SK-N-SH (cell line): Measurements from ENCODE around the gene ARPC5L. TPM values are rescaled to one million over a fixed set of nuclear protein-coding genes. Genes with fewer than 3 reads are reported as not detected.

Source experiments
- CTCF ChIA-PET: fragments of 300-600, 350-600 bp; formaldehyde crosslinking; extraction: SDS; loops from one replicate; lab custom pipeline; 2021; lab: Yijun Ruan, JAX
- POLR2A ChIA-PET: fragments of 350-600 bp; sonication (Branson Sonifier 250); formaldehyde crosslinking; extraction: SDS; loops from one replicate; lab custom pipeline; 2020; ENCODE audit warnings: antibody characterized with exemption, inconsistent platforms; lab: Yijun Ruan, JAX
- DNase-seq: peaks from one replicate; pipeline ENCODE4 v3.0.0; 2012
- H2AFZ ChIP-seq: fragments of 200-600 bp; sonication (generic); 2 replicates; pipeline ENCODE4 v1.8.1; 2016; ENCODE audit warnings: antibody characterized with exemption, mild to moderate bottlenecking, low read depth
- H3F3A ChIP-seq: fragments of 200-600 bp; sonication (generic); replicated peaks from 2 replicates; pipeline ENCODE3; 2016; ENCODE audit warnings: antibody characterized with exemption, mild to moderate bottlenecking; ENCODE audit not compliant: insufficient read depth
- H3K27ac ChIP-seq, 2 experiments: fragments of 200-500 bp in 1 of 2; fragments of 200-600 bp in 1 of 2; sonication (Bioruptor generic) in 1 of 2; sonication (generic), shearing (Covaris generic) in 1 of 2; 2 replicates each; pipeline versions ENCODE4 v1.5.1 to v1.6.1; 2014 to 2016; ENCODE audit warnings: low read depth in 2 of 2, inconsistent platforms in 1 of 2, low read length in 1 of 2, mild to moderate bottlenecking in 1 of 2, mixed read lengths in 1 of 2
- H3K27me3 ChIP-seq: fragments of 200-600 bp; sonication (generic), shearing (Covaris generic); 2 replicates; pipeline ENCODE4 v1.6.1; 2016; ENCODE audit warnings: mixed run types; ENCODE audit not compliant: insufficient read depth
- H3K36me3 ChIP-seq, 2 experiments: fragments of 200-500 bp in 1 of 2; fragments of 200-600 bp in 1 of 2; sonication (Bioruptor generic) in 1 of 2; sonication (generic) in 1 of 2; replicated peaks in 1 of 2; 2 replicates each; pipeline versions ENCODE3 to v1.5.1; 2014 to 2016; ENCODE audit warnings: low read length in 1 of 2, mild to moderate bottlenecking in 1 of 2; ENCODE audit not compliant: insufficient read depth in 2 of 2, control insufficient read depth in 1 of 2
- H3K4me1 ChIP-seq, 2 experiments: fragments of 200-500 bp in 1 of 2; fragments of 200-600 bp in 1 of 2; sonication (Bioruptor generic) in 1 of 2; sonication (generic), shearing (Covaris generic) in 1 of 2; 2 replicates each; pipeline versions ENCODE4 v1.5.1 to v1.6.1; 2014 to 2016; ENCODE audit warnings: low read depth in 1 of 2, low read length in 1 of 2, mixed run types in 1 of 2; ENCODE audit not compliant: insufficient read depth in 2 of 2, control insufficient read depth in 1 of 2
- H3K4me2 ChIP-seq: fragments of 200-600 bp; sonication (generic), shearing (Covaris generic); 2 replicates; pipeline ENCODE4 v1.6.1; 2017; ENCODE audit warnings: mixed run types
- H3K4me3 ChIP-seq, 2 experiments: fragments of 200-500 bp in 1 of 2; fragments of 200-600 bp in 1 of 2; sonication (Bioruptor generic) in 1 of 2; sonication (generic), shearing (Covaris generic) in 1 of 2; 2 replicates each; pipeline versions ENCODE4 v1.5.1 to v1.8.1; 2014 to 2016; ENCODE audit warnings: low read depth in 2 of 2, inconsistent platforms in 1 of 2, low read length in 1 of 2, mild to moderate bottlenecking in 1 of 2, mixed read lengths in 1 of 2, moderate library complexity in 1 of 2
- H3K79me2 ChIP-seq: fragments of 200-600 bp; sonication (generic); 2 replicates; pipeline ENCODE4 v1.8.1; 2017; ENCODE audit warnings: mild to moderate bottlenecking; ENCODE audit not compliant: insufficient read depth
- H3K9ac ChIP-seq: fragments of 200-600 bp; sonication (generic); 2 replicates; pipeline ENCODE4 v1.6.1; 2017; ENCODE audit warnings: mixed run types
- H3K9me2 ChIP-seq: fragments of 200-600 bp; sonication (generic); 2 replicates; pipeline ENCODE4 v1.6.1; 2017; ENCODE audit warnings: mixed run types
- H3K9me3 ChIP-seq: fragments of 200-600 bp; sonication (generic); 2 replicates; pipeline ENCODE4 v1.6.1; 2017; ENCODE audit warnings: mixed run types, mild to moderate bottlenecking, moderate library complexity
- H4K20me1 ChIP-seq: fragments of 200-600 bp; sonication (generic); 2 replicates; pipeline ENCODE4 v1.6.1; 2017; ENCODE audit warnings: mild to moderate bottlenecking, mixed run types; ENCODE audit not compliant: insufficient read depth
- CHD2 ChIP-seq: fragments of 150-350 bp; IDR thresholded peaks from 2 replicates; pipeline ENCODE4 v1.6.1; 2018; ENCODE audit warnings: low read length; ENCODE audit not compliant: partially characterized antibody
- EP300 ChIP-seq, 2 experiments: IDR thresholded peaks; 2 replicates each; pipeline versions ENCODE4 v1.4.0 to v1.6.1; 2012; ENCODE audit warnings: borderline replicate concordance in 1 of 2, low read depth in 1 of 2, low read length in 1 of 2
- FOSL2 ChIP-seq: IDR thresholded peaks from 2 replicates; pipeline ENCODE4 v1.4.0; 2012; ENCODE audit warnings: low read depth, mild to moderate bottlenecking, moderate library complexity, borderline replicate concordance
- GABPA ChIP-seq: IDR thresholded peaks from 2 replicates; pipeline ENCODE4 v1.4.0; 2012; ENCODE audit warnings: low read depth, mild to moderate bottlenecking
- GATA2 ChIP-seq: sonication (generic); formaldehyde crosslinking; IDR thresholded peaks from 2 replicates; pipeline ENCODE4 v1.5.0; 2020; ENCODE audit warnings: mild to moderate bottlenecking, missing genetic modification reagents
- MEF2A ChIP-seq: IDR thresholded peaks from 2 replicates; pipeline ENCODE4 v1.4.0; 2012; ENCODE audit warnings: low read depth, borderline replicate concordance
- NFIC ChIP-seq: IDR thresholded peaks from 2 replicates; pipeline ENCODE4 v1.4.0; 2012; ENCODE audit warnings: borderline replicate concordance
- PBX3 ChIP-seq: IDR thresholded peaks from 2 replicates; pipeline ENCODE4; 2012
- POLR2AphosphoS5 ChIP-seq: IDR thresholded peaks from 2 replicates; pipeline ENCODE4 v1.6.1; 2012; ENCODE audit warnings: low read depth, low read length
- RAD21 ChIP-seq: IDR thresholded peaks from 2 replicates; pipeline ENCODE4 v1.6.1; 2012; ENCODE audit warnings: mild to moderate bottlenecking, low read length
- REST ChIP-seq: IDR thresholded peaks from 2 replicates; pipeline ENCODE4 v1.6.1; 2012; ENCODE audit warnings: mild to moderate bottlenecking, low read depth, low read length, moderate library complexity
- RFX5 ChIP-seq: IDR thresholded peaks from 2 replicates; pipeline ENCODE4 v1.6.1; 2012; ENCODE audit warnings: mild to moderate bottlenecking, improper control_type of control experiment, low read length
- SIN3A ChIP-seq: IDR thresholded peaks from 2 replicates; pipeline ENCODE4 v1.6.1; 2012; ENCODE audit warnings: low read depth, mild to moderate bottlenecking, low read length, moderate library complexity, borderline replicate concordance
- SMC3 ChIP-seq: IDR thresholded peaks from 2 replicates; pipeline ENCODE4 v1.6.1; 2012; ENCODE audit warnings: low read depth, low read length, improper control_type of control experiment
- TAF1 ChIP-seq: IDR thresholded peaks from 2 replicates; pipeline ENCODE4 v1.6.1; 2012; ENCODE audit warnings: low read depth, mild to moderate bottlenecking, low read length, moderate library complexity, borderline replicate concordance
- TCF12 ChIP-seq: IDR thresholded peaks from 2 replicates; pipeline ENCODE4 v1.4.0; 2012
- USF1 ChIP-seq: IDR thresholded peaks from 2 replicates; pipeline ENCODE4 v1.4.0; 2012; ENCODE audit warnings: low read depth, borderline replicate concordance
- USF2 ChIP-seq: fragments of 150-350 bp; IDR thresholded peaks from 2 replicates; pipeline ENCODE4 v1.6.1; 2017; ENCODE audit warnings: antibody characterized with exemption, low read length, low read depth, borderline replicate concordance
- WGBS: methylation state at CpG from one replicate; pipeline ENCODE4 v1.1.6; 2017; ENCODE audit warnings: low lambda C conversion rate; 5-methylcytosine and 5-hydroxymethylcytosine counted together
- polyA plus RNA-seq, 3 experiments: library from polyadenylated mRNA; depleted of rRNA; stranded (reverse); fragments of >200 nt; gene quantifications; 2 replicates each; pipeline ENCODE4 v1.2.3, GENCODE V29; 2012

Gene ARPC5L
- polyA plus RNA-seq, 1 of the 3 experiments (the other 2 are of a cell fraction) = 73.1 TPM

GRCh38 chr9:124881138-124881743 is 19.3 kb downstream of the ARPC5L start:
- ChIA-PET POLR2A (no interaction called here), CTCF (interaction anchor here (0.7 to 2.1 kb wide), 2 partner anchors 12 to 109 kb away, joined by 5 to 7 read pairs; no protein-coding TSS in a partner anchor)
- Histone ChIP-seq H3K27me3 (no peaks in the 10 kb centered on the region), H3K27ac (no peak overlapping the region), H3K4me3 (no peak overlapping the region), H3K4me1 (no peaks in the 10 kb centered on the region), H2AFZ (no peak overlapping the region), H4K20me1 (0 out of 2 replicates have a peak, but pooled peaks cover 6% of the 10 kb centered on the region), H3K9me3 (no peaks in the 10 kb centered on the region), H3K36me3 (peaks cover 32 to 75% of the 10 kb centered on the region in 2 experiments), H3K9me2 (no peaks in the 10 kb centered on the region), H3F3A (peaks cover 21% of the 10 kb centered on the region), H3K9ac (no peak overlapping the region), H3K79me2 (peaks cover 9% of the 10 kb centered on the region; the same call in 1 of the 2 replicates), H3K4me2 (no peak overlapping the region)
- DNase-seq = no peak
- TF ChIP-seq NFIC (no peak), RFX5 (no peak), USF1 (no peak), POLR2AphosphoS5 (no peak), USF2 (no peak), GABPA (no peak), EP300 (IDR thresholded peaks at IDR 0.05; ENCODE audit: borderline replicate concordance in 1 of 2, low read depth in 1 of 2, low read length in 1 of 2) (no peak), MEF2A (no peak), REST (no peak), RAD21 (no peak)
- WGBS = 93% methylated on average over 15 of the region's 16 CpGs

- no peak for DNase-seq
- Histone ChIP-seq H3K27ac (no peak overlapping the region), H3K9me2 (no peaks in the 10 kb centered on the region), H4K20me1 (0 out of 2 replicates have a peak, but pooled peaks cover 6% of the 10 kb centered on the region), H3K4me3 (no peak overlapping the region), H3F3A (peaks cover 21% of the 10 kb centered on the region), H3K9ac (no peak overlapping the region), H3K27me3 (no peaks in the 10 kb centered on the region), H3K79me2 (no peaks in the 10 kb centered on the region), H3K36me3 (peaks cover 25 to 69% of the 10 kb centered on the region in 2 experiments), H3K4me1 (no peaks in the 10 kb centered on the region), H3K4me2 (no peak overlapping the region), H3K9me3 (no peaks in the 10 kb centered on the region), H2AFZ (no peak overlapping the region)
- 85% methylated on average over 5 of the region's 13 CpGs for WGBS
- TF ChIP-seq GATA2 (CRISPR knock-in tag) (no peak), PBX3 (no peak), FOSL2 (no peak), NFIC (no peak), TAF1 (no peak), TCF12 (no peak), RFX5 (no peak), USF2 (no peak), CHD2 (no peak), SMC3 (no peak), SIN3A (no peak), MEF2A (no peak)
- ChIA-PET CTCF (no interaction called here), POLR2A (no interaction called here)
Observed at GRCh38 chr9:124882231-124882630, 20.3 kb downstream of the ARPC5L start.
